ENCODE data around the gene POMT2.

POMT2 gene

DNA sequence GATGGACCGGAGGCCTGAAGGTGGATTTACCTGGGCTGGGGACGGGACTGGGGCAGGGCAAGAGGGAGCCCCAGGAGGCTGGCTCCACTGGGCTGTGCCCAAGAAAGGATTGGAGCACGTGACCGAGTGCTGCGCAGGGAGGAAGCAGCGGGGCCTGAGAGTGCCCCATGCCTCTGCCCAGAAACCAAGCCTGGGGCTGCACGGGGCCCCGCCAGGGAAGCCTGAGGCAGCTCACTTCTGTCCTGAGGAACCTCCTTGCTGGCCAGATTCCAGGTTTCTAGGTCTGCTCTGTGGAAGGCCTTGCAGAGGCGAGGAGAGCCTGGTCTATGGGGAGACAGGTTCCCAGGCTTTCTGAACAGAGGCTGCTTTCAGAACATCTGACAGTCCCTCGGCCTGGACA is 60.1 kb downstream of the POMT2 start:
- ChIA-PET POLR2A (no interaction called here), CTCF (interaction anchor here (0.6 kb wide), 1 partner anchor 55 kb away, joined by 3 read pairs; no protein-coding TSS in a partner anchor)
- no peak for DNase-seq (ENCODE audit: extremely low spot score)
- TF ChIP-seq ELF4 (IDR thresholded peaks at IDR 0.05): no peak

DNA sequence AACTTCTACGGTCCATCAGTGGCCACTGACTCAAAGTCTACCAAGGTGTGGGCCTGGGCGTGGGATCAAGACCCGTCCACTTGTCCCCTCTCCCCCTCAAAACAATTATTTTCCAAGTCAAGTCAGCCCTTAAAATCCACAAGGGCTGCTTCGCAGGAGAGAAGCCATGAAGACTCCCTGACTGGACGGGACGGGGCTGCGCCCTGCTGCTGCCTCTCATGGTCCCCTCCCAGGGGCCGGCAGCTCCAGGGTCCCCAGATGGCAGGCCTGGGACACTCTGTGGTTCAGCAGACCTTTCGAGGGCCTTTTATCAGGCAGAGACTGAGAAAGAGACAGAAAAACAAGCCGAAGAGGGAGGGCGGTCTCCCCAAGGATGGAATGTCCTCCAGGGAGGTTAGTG is 60.5 kb downstream of the POMT2 start:
- ChIA-PET CTCF (no interaction called here), POLR2A (no interaction called here)
- TF ChIP-seq L3MBTL2 (conservative IDR thresholded peaks at IDR 0.05): no peak
- no peak for TF ChIP-seq ZNF384 (IDR thresholded peaks at IDR 0.05)
- TF ChIP-seq NFRKB (IDR thresholded peaks at IDR 0.05): no peak
- TF ChIP-seq HDGF (IDR thresholded peaks at IDR 0.05; ENCODE audit: borderline replicate concordance): no peak
- no peak for TF ChIP-seq ELF4 (IDR thresholded peaks at IDR 0.05)
- no peak for TF ChIP-seq ARNT (IDR thresholded peaks at IDR 0.05)
- TF ChIP-seq SP1 (IDR thresholded peaks at IDR 0.05): no peak
- TF ChIP-seq FOXA1 (IDR thresholded peaks at IDR 0.05): no peak
- no peak for TF ChIP-seq TARDBP (IDR thresholded peaks at IDR 0.05)
- no peak for TF ChIP-seq FOXM1 (IDR thresholded peaks at IDR 0.05; ENCODE audit: borderline replicate concordance)
- TF ChIP-seq CTBP1 (IDR thresholded peaks at IDR 0.05; ENCODE audit: borderline replicate concordance): no peak
- no peak for TF ChIP-seq LEF1 (IDR thresholded peaks at IDR 0.05; ENCODE audit: borderline replicate concordance)
- TF ChIP-seq SUZ12 (IDR thresholded peaks at IDR 0.05): no peak
- no peak for TF ChIP-seq FOXK2 (IDR thresholded peaks at IDR 0.05)
- TF ChIP-seq, protein P1, sequence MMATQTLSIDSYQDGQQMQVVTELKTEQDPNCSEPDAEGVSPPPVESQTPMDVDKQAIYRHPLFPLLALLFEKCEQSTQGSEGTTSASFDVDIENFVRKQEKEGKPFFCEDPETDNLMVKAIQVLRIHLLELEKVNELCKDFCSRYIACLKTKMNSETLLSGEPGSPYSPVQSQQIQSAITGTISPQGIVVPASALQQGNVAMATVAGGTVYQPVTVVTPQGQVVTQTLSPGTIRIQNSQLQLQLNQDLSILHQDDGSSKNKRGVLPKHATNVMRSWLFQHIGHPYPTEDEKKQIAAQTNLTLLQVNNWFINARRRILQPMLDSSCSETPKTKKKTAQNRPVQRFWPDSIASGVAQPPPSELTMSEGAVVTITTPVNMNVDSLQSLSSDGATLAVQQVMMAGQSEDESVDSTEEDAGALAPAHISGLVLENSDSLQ (IDR thresholded peaks at IDR 0.05): no peak
- no peak for TF ChIP-seq BHLHE40 (IDR thresholded peaks at IDR 0.05; ENCODE audit: borderline replicate concordance)
- DNase-seq (ENCODE audit: extremely low spot score): no peak

DNA sequence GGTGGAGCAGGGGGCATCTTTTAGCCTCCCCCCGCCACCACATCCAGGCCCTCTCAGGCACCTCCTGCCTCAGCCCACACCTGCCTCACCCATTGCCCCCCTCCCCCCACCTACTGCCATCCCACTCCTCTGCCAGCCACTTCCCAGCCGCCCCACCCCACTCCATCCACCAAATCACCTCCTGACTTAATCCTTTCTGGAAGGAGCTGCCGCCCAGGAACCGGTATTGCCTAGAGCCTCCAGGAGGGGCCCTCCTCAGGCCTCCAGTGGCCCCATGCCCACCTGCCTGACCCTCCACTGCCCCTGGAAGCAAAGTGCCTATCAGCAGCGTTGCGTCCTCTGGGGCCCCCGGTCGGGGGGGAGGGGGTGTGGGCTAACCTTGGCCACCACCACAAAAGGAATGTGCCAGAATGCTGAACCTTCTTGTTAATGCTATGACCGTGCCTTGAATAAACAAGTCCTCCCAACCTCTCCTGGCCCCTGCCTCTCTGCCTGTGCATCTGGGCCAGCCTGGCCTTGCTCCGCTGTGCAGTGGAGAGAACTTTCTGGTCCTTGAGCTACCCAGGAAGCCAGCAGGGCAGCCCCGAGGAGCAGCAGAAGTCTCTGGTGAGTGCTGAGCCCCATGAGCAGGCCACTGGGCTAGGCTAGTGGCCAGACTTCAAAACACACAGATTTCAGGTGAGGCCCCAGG is 61.5 kb downstream of the POMT2 start:
- POLR2A ChIA-PET: no interaction called here
- no peak for DNase-seq (ENCODE audit: extremely low spot score)
- no peak for TF ChIP-seq FOXA1 (IDR thresholded peaks at IDR 0.05)
- no peak for TF ChIP-seq ARNT (IDR thresholded peaks at IDR 0.05)
- TF ChIP-seq TARDBP (IDR thresholded peaks at IDR 0.05): no peak
- no peak for TF ChIP-seq L3MBTL2 (conservative IDR thresholded peaks at IDR 0.05)
- no peak for TF ChIP-seq FOXK2 (IDR thresholded peaks at IDR 0.05)
- TF ChIP-seq ELF4 (IDR thresholded peaks at IDR 0.05): no peak
- no peak for TF ChIP-seq ZNF384 (IDR thresholded peaks at IDR 0.05)
- no peak for TF ChIP-seq LEF1 (IDR thresholded peaks at IDR 0.05; ENCODE audit: borderline replicate concordance)
- no peak for TF ChIP-seq BHLHE40 (IDR thresholded peaks at IDR 0.05; ENCODE audit: borderline replicate concordance)
- TF ChIP-seq HDGF (IDR thresholded peaks at IDR 0.05; ENCODE audit: borderline replicate concordance): no peak
- TF ChIP-seq CTBP1 (IDR thresholded peaks at IDR 0.05; ENCODE audit: borderline replicate concordance): no peak
- no peak for TF ChIP-seq SP1 (IDR thresholded peaks at IDR 0.05)
- TF ChIP-seq, protein P1 (IDR thresholded peaks at IDR 0.05): no peak
- TF ChIP-seq SUZ12 (IDR thresholded peaks at IDR 0.05): no peak
- no peak for TF ChIP-seq NFRKB (IDR thresholded peaks at IDR 0.05)
- TF ChIP-seq FOXM1 (IDR thresholded peaks at IDR 0.05; ENCODE audit: borderline replicate concordance): no peak
- CTCF ChIA-PET: no interaction called here

DNA sequence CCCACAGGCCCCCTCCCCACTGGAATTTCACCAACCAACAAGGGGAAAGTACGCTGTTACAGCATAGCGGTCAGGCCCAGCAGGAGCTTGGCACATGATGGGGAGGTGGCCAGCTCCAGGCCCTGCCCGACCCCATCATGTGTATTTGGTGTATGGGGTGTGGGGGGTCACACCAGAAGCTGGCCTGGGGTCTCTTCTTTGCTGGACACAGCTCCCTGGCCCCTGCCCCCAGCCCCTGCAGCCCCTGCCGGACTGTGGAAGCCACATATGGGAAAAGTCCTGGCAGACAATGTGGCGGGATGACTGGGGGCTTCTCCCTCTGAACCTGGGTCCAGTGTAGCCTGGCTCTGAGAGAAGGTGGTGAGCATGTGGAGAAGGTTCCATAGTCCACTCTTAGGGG is 62.1 kb downstream of the POMT2 start:
- TF ChIP-seq ELF4 (IDR thresholded peaks at IDR 0.05) (no peak), FOXK2 (IDR thresholded peaks at IDR 0.05) (no peak), HDGF (IDR thresholded peaks at IDR 0.05; ENCODE audit: borderline replicate concordance) (no peak), SP1 (IDR thresholded peaks at IDR 0.05) (no peak), FOXA1 (IDR thresholded peaks at IDR 0.05) (no peak), L3MBTL2 (conservative IDR thresholded peaks at IDR 0.05) (no peak), ZNF384 (IDR thresholded peaks at IDR 0.05) (no peak), SUZ12 (IDR thresholded peaks at IDR 0.05) (no peak), NFRKB (IDR thresholded peaks at IDR 0.05) (no peak), BHLHE40 (IDR thresholded peaks at IDR 0.05; ENCODE audit: borderline replicate concordance) (no peak), TARDBP (IDR thresholded peaks at IDR 0.05) (no peak), LEF1 (IDR thresholded peaks at IDR 0.05; ENCODE audit: borderline replicate concordance) (no peak), FOXM1 (IDR thresholded peaks at IDR 0.05; ENCODE audit: borderline replicate concordance) (no peak)
- DNase-seq (ENCODE audit: extremely low spot score): no peak
- ChIA-PET CTCF (interaction anchor here (0.8 kb wide), 1 partner anchor 107 kb away, joined by 3 read pairs; no protein-coding TSS in a partner anchor), POLR2A (no interaction called here)

DNA sequence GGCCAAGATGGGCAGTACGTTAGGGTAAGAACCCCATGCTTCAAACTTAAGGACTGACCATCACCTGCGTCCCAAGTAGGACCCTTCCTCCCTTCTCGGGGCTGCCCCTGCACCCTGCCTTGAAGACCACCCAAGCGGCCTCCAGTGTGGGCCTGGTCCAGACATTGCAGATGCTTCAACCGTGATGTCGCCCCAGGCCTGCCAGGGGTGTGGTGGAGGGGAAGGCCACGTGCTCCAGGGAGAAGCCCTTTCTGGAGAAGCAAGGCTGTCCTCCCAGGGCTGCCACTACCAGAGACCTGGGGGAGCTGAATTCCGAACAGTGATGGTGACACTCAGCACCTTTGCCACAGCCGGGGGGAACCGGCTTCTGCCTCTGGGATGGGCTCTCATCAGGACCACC is 63.0 kb downstream of the POMT2 start:
- CTCF ChIA-PET: no interaction called here
- POLR2A ChIA-PET: no interaction called here
- no peak for TF ChIP-seq BHLHE40 (IDR thresholded peaks at IDR 0.05; ENCODE audit: borderline replicate concordance)
- TF ChIP-seq SUZ12 (IDR thresholded peaks at IDR 0.05): no peak
- no peak for TF ChIP-seq LEF1 (IDR thresholded peaks at IDR 0.05; ENCODE audit: borderline replicate concordance)
- TF ChIP-seq ARNT (IDR thresholded peaks at IDR 0.05): no peak
- no peak for TF ChIP-seq ZNF384 (IDR thresholded peaks at IDR 0.05)
- no peak for TF ChIP-seq HDGF (IDR thresholded peaks at IDR 0.05; ENCODE audit: borderline replicate concordance)

DNA sequence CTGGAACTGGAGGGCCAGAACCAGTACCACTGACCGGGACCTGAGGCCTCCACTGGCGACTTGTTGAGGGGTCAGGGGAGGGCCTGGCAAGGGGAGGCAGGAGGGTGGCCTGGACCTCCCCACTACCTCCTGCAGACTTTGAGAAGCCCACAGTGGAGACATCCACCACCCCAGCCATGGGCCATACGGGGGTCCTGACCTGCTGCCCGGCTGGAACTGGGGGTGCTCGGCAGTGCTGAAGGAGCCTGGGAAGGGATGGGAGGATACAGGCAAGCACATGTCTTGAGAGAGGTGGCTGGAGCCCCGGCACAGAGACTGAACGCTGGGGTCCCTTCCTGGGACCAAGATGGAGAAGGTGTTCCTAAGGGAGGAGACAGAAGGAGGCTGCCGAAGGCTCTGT is 64.0 kb downstream of the POMT2 start:
- ChIA-PET CTCF (no interaction called here), POLR2A (no interaction called here)
- TF ChIP-seq TARDBP (IDR thresholded peaks at IDR 0.05) (no peak), ZNF384 (IDR thresholded peaks at IDR 0.05) (no peak), FOXK2 (IDR thresholded peaks at IDR 0.05) (no peak), FOXA1 (IDR thresholded peaks at IDR 0.05) (no peak), L3MBTL2 (conservative IDR thresholded peaks at IDR 0.05) (no peak)
- DNase-seq (ENCODE audit: extremely low spot score): no peak

More for the DNA sequence above, 63.0 kb downstream of the POMT2 start:
- no peak for DNase-seq (ENCODE audit: extremely low spot score)

Measured in HEK293T (cell line).